T-cell (primary cell): Measurements from ENCODE around the gene ERC2. TPM values are rescaled to one million over a fixed set of nuclear protein-coding genes. Genes with fewer than 3 reads are reported as not detected.

ENCODE experiments used
- ATAC-seq, 4 experiments: fragments of 200-7000 bp in 3 of 4; fragments of 150-1000 bp in 1 of 4; cut with Tn5 transposase; replicated peaks in 1 of 4; 1 replicate in 3 of 4; 2 replicates in 1 of 4; pipeline ENCODE4 v1.10.0; 2021; ENCODE audit warnings: moderate library complexity in 3 of 4, mild to moderate bottlenecking in 2 of 4, moderate number of reproducible peaks in 1 of 4
- CTCF ChIA-PET, 2 donors: fragments of 300-600 bp; sonication (Branson Sonifier 250); formaldehyde crosslinking; loops; one replicate each; lab custom pipeline; 2022; ENCODE audit warnings: antibody characterized with exemption in 2 of 2; lab: Charles Lee
- POLR2A ChIA-PET, 2 donors: fragments of 300-600 bp; sonication (Branson Sonifier 250); formaldehyde crosslinking; loops; one replicate each; lab custom pipeline; 2022; ENCODE audit warnings: antibody characterized with exemption in 2 of 2; lab: Charles Lee
- DNase-seq, 35 experiments: peaks; one replicate each; pipeline versions ENCODE4 v3.0.0 to v3.0.0-alpha.2; 2013 to 2023
- H3K27ac ChIP-seq: one replicate; pipeline ENCODE4 v1.5.1; 2013; ENCODE audit warnings: low read length
- H3K27me3 ChIP-seq, 2 experiments: replicated peaks in 1 of 2; 1 replicate in 1 of 2; 2 replicates in 1 of 2; pipeline versions ENCODE4 v1.6.1 to v1.7.0; 2013; ENCODE audit warnings: low read length in 1 of 2, mixed read lengths in 1 of 2; ENCODE audit not compliant: control insufficient read depth in 2 of 2, insufficient read depth in 2 of 2; ENCODE audit errors: extremely low read depth in 1 of 2
- H3K36me3 ChIP-seq, 2 donors: 1 replicate in 1 of 2; 2 replicates in 1 of 2; pipeline versions ENCODE4 v1.6.1 to v1.7.0; 2013; ENCODE audit warnings: low read length in 1 of 2; ENCODE audit not compliant: control insufficient read depth in 2 of 2, insufficient read depth in 1 of 2; ENCODE audit errors: extremely low read depth in 1 of 2
- H3K4me1 ChIP-seq, 2 experiments: 1 replicate in 1 of 2; 2 replicates in 1 of 2; pipeline versions ENCODE4 v1.6.1 to v1.7.0; 2013; ENCODE audit warnings: low read length in 2 of 2, mixed read lengths in 1 of 2; ENCODE audit not compliant: insufficient read depth in 2 of 2, control insufficient read depth in 1 of 2; ENCODE audit errors: extremely low read depth in 1 of 2
- H3K4me3 ChIP-seq, 2 donors: 1 replicate in 1 of 2; 2 replicates in 1 of 2; pipeline versions ENCODE4 v1.5.1 to v1.7.0; 2013; ENCODE audit warnings: mild to moderate bottlenecking in 2 of 2, low read length in 1 of 2, moderate library complexity in 1 of 2; ENCODE audit not compliant: control insufficient read depth in 1 of 2; ENCODE audit errors: extremely low read depth in 1 of 2
- H3K9me3 ChIP-seq: 2 replicates; pipeline ENCODE4 v1.7.0; 2013
- H3K27ac Mint-ChIP-seq, 2 donors: one replicate each; pipeline ENCODE4 v1.8.0; 2020 to 2021; ENCODE audit warnings: mild to moderate bottlenecking in 2 of 2, mixed read lengths in 2 of 2
- H3K27me3 Mint-ChIP-seq, 2 donors: one replicate each; pipeline ENCODE4 v1.8.0; 2021 to 2022; ENCODE audit warnings: mixed read lengths in 2 of 2
- H3K36me3 Mint-ChIP-seq: one replicate; pipeline ENCODE4 v1.8.0; 2021; ENCODE audit warnings: mixed read lengths
- H3K4me1 Mint-ChIP-seq, 3 donors: one replicate each; pipeline ENCODE4 v1.8.0; 2020 to 2022; ENCODE audit warnings: mixed read lengths in 3 of 3, mild to moderate bottlenecking in 1 of 3
- H3K4me3 Mint-ChIP-seq, 3 donors: one replicate each; pipeline ENCODE4 v1.8.0; 2020 to 2022; ENCODE audit warnings: mild to moderate bottlenecking in 3 of 3, mixed read lengths in 3 of 3, moderate library complexity in 3 of 3
- H3K9me3 Mint-ChIP-seq, 3 donors: one replicate each; pipeline ENCODE4 v1.8.0; 2020 to 2022; ENCODE audit warnings: mixed read lengths in 3 of 3
- WGBS: methylation state at CpG from one replicate; pipeline ENCODE4 v1.1.5; 2013; ENCODE audit warnings: missing lambda C conversion rate; ENCODE audit not compliant: insufficient coverage; 5-methylcytosine and 5-hydroxymethylcytosine counted together
- total RNA-seq, 35 experiments: library from RNA in 6 of 35; stranded (reverse) in 6 of 35; fragments of 120-200 nt in 1 of 35; gene quantifications; one replicate each; pipeline versions ENCODE4 v1.2.1 to v1.2.4 and lab custom pipeline; 2013 to 2026

The ERC2 gene
- total RNA-seq, 5 donors from 2014 or later (not counting 1 experiment from before 2014, with no cell fraction given), result not detected

DNA sequence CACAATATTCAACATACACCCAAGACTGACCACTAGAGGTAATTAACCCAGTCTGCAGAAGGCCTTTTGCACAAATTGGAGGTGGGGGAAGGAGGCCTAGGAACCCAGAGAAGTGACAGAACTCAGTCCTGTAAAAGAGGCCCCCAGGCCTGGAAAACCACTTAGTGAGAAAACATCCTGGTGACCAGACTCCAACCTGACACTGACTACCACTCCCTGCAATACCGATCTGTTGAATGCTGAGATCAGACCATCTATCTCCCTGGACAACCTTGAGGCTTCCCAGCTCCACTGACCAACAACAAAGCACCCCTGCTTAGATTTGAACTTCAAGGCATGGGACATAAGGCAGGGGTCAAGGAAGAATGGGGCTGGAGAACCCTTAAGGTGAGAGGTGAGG is 719.2 kb downstream of the ERC2 start:
- no peaks in the 10 kb centered on the region for H3K36me3 Mint-ChIP-seq
- H3K9me3 Mint-ChIP-seq, result peaks cover 0 to 7% (median 6%) of the 10 kb centered on the region in 3 donors
- Histone ChIP-seq H3K4me3 (no peak overlapping the region), H3K36me3 (no peaks in the 10 kb centered on the region), H3K4me1 (no peaks in the 10 kb centered on the region), H3K27me3 (no peaks in the 10 kb centered on the region), H3K9me3 (no peaks in the 10 kb centered on the region), H3K27ac (no peak overlapping the region)
- ATAC-seq, result no peak
- H3K4me3 Mint-ChIP-seq, result no peak overlapping the region
- ChIA-PET CTCF (no interaction called here), POLR2A (no interaction called here)
- no peaks in the 10 kb centered on the region for H3K4me1 Mint-ChIP-seq
- H3K27me3 Mint-ChIP-seq, result no peaks in the 10 kb centered on the region
- no peak overlapping the region for H3K27ac Mint-ChIP-seq
- DNase-seq, result no peak
- whole genome bisulfite sequencing, result no CpG with 5 or more reads among the region's 1 CpG

DNA sequence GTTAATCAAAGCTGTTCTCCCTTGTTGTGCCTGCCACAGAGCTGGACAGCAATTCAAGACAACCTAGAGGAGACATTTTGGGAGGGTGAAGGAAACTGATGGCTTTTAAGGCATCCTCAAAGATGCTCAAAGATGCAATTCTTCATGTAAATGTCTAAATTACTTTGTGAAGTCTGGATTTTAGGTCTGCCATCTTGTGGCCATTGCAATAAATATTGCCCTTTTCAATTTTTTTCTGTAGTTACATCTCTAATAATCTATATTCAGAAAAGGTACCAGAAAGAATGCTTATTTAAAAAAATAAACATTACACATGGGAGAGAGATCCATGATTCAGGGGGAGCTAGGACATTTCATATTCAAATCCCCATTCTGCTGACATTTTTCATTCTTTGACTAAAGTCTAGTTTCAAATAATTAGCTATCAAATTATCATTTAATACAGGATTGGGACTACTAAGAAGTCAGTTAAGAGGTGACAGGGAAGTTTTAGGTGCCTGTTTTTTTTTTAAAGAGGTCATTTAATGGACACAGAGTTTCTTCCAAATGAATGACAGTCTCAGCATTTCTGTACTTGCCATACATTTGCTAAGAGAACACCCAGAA is 721.4 kb downstream of the ERC2 start:
- ChIA-PET POLR2A (no interaction called here), CTCF (no interaction called here)
- no peaks in the 10 kb centered on the region for H3K4me1 Mint-ChIP-seq

DNA sequence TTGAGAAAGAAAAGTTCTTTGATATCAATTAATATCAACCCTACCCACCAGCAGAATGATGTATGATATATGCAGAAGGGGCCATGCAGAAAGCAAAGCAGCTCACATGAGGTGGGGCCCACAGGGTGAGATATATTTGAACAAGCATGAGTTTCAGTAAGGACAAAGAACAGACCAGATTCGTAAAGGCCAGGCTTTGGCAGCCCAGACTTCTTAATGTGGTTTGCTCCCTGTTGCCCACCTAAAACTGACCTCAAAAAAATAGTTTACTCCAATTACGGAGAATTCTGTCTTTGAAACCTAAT is 725.5 kb downstream of the ERC2 start:
- H3K4me3 Mint-ChIP-seq, result no peak overlapping the region
- Histone ChIP-seq H3K27ac (no peak overlapping the region), H3K9me3 (no peaks in the 10 kb centered on the region), H3K4me1 (no peaks in the 10 kb centered on the region), H3K36me3 (no peaks in the 10 kb centered on the region), H3K4me3 (no peak overlapping the region), H3K27me3 (no peaks in the 10 kb centered on the region)
- H3K27me3 Mint-ChIP-seq, result peaks cover 0 to 3% of the 10 kb centered on the region in 2 donors
- H3K27ac Mint-ChIP-seq, result no peak overlapping the region
- H3K4me1 Mint-ChIP-seq, result no peaks in the 10 kb centered on the region
- no peak for ATAC-seq
- H3K9me3 Mint-ChIP-seq, result peaks cover 0 to 3% (median 2%) of the 10 kb centered on the region in 3 donors
- H3K36me3 Mint-ChIP-seq, result no peaks in the 10 kb centered on the region
- WGBS, result 100% methylated on average over 1 of the region's 2 CpGs
- DNase-seq, result no peak
- ChIA-PET POLR2A (no interaction called here), CTCF (interaction anchor here in 1 of 2 donors (0.6 kb wide), 1 partner anchor 507 kb away, joined by 3 read pairs; no protein-coding TSS in a partner anchor)

More for the DNA sequence above, 721.4 kb downstream of the ERC2 start:
- Histone ChIP-seq H3K27me3 (no peaks in the 10 kb centered on the region), H3K4me3 (no peak overlapping the region), H3K9me3 (no peaks in the 10 kb centered on the region), H3K36me3 (no peaks in the 10 kb centered on the region), H3K27ac (no peak overlapping the region), H3K4me1 (no peaks in the 10 kb centered on the region)
- ATAC-seq, result no peak
- Mint-ChIP-seq H3K9me3 (peaks cover 0 to 7% (median 3%) of the 10 kb centered on the region in 3 donors), H3K27me3 (no peaks in the 10 kb centered on the region), H3K27ac (no peak overlapping the region), H3K36me3 (no peaks in the 10 kb centered on the region), H3K4me3 (no peak overlapping the region)
- no peak for DNase-seq

DNA sequence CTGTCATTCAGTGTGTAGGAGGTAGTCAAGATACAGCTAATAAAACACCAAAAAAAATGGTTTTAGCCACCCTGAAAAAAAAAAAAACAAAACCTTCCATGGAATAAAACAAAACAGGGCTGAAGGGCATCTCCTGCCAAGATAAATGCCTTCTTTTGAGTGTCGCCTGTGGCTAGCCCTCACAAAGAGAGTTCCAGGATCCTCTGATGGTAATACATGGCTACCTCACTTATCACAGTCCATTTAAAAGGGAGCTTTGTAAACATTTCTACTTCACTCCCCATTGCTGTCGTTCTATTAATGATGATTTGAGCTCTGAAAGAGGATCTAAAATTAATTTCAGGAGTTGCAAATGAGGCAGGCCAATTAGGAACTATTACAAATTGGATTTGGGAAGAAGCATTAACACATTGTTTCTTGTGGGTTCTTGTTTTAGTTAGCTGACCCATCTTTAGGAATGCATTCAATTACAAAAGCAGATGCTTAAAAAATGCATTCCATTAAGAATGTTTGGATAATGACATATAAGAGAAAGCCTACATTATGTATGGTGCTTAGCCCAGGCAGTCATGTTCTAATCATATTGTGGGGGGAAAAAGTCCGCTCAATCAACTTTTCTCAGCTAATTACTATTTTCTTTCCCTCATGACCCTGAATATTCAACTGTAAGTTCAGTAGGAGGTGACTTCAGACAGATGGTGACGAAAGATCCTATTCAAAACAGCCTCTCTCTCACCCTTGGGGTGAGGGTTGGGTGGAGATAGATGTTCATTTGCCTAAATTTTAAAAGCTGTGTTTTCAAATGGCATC is 726.0 kb downstream of the ERC2 start:
- H3K27ac Mint-ChIP-seq, result no peak overlapping the region
- H3K27me3 Mint-ChIP-seq, result peaks cover 0 to 3% of the 10 kb centered on the region in 2 donors
- WGBS, result no CpG with 5 or more reads among the region's 4 CpGs
- Histone ChIP-seq H3K4me3 (no peak overlapping the region), H3K27ac (no peak overlapping the region), H3K4me1 (no peaks in the 10 kb centered on the region), H3K27me3 (no peaks in the 10 kb centered on the region), H3K36me3 (no peaks in the 10 kb centered on the region), H3K9me3 (no peaks in the 10 kb centered on the region)
- ChIA-PET POLR2A (no interaction called here), CTCF (interaction anchor here (0.6 to 0.7 kb wide), 2 partner anchors 508 to 608 kb away, joined by 3 read pairs; no protein-coding TSS in a partner anchor)
- no peak overlapping the region for H3K4me3 Mint-ChIP-seq
- no peaks in the 10 kb centered on the region for H3K4me1 Mint-ChIP-seq
- H3K36me3 Mint-ChIP-seq, result no peaks in the 10 kb centered on the region
- H3K9me3 Mint-ChIP-seq, result peaks cover 0 to 3% (median 2%) of the 10 kb centered on the region in 3 donors
- DNase-seq (no peak), ATAC-seq (no peak)

DNA sequence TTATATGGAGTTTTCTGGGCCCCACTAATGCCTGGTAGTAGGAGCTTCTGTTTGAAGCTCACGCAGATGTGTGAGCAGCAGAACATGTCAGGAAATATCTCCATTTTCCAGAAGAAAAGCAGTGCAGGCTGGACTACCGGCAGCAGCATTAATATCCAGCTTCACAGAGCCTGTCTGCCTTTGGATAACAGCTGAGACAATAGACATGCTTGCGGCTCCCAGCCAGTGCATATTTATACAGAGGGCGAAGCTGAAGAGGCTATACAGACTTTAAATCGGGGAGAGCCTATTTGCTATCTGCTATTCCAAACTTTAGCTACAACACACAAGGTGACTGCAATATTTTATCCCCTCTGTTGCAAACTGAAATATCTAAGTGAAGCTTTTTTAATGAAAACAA is 731.1 kb downstream of the ERC2 start:
- WGBS, result 83% methylated on average over 1 of the region's 5 CpGs
- CTCF ChIA-PET, result no interaction called here
- no peak overlapping the region for H3K27ac ChIP-seq
- Mint-ChIP-seq H3K27me3 (peaks cover 0 to 3% of the 10 kb centered on the region in 2 donors), H3K4me1 (no peaks in the 10 kb centered on the region), H3K27ac (no peak overlapping the region), H3K4me3 (no peak overlapping the region), H3K36me3 (no peaks in the 10 kb centered on the region), H3K9me3 (no peaks in the 10 kb centered on the region)
- ATAC-seq, result no peak
- no peaks in the 10 kb centered on the region for H3K27me3 ChIP-seq
- no peak overlapping the region for H3K4me3 ChIP-seq
- POLR2A ChIA-PET, result no interaction called here
- no peaks in the 10 kb centered on the region for H3K9me3 ChIP-seq
- DNase-seq, result no peak
- no peaks in the 10 kb centered on the region for H3K4me1 ChIP-seq
- H3K36me3 ChIP-seq, result no peaks in the 10 kb centered on the region

DNA sequence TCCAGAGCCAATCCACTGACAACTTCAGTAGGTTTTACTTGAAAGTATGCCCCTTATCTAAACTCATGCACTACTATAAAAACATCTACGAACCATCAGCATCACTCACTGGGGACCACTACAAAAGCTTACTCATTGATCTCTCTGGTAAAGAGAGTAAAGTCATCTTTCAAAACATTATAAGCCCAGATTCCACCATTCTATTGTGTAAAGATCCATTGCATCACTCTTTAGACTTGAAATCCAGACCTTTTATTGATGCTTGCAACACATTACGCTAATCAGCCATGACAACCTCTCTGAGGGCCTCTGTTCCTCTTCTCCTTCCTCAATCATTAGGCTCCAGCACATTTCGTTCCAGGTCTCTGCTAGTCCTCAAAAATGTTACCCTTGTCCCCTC is 732.3 kb downstream of the ERC2 start:
- POLR2A ChIA-PET, result no interaction called here

More for the DNA sequence above, 732.3 kb downstream of the ERC2 start:
- H3K36me3 Mint-ChIP-seq, result no peaks in the 10 kb centered on the region
- WGBS, result 77% methylated on average over 3 of the region's 3 CpGs
- ATAC-seq, result no peak
- no peak overlapping the region for H3K4me3 ChIP-seq
- H3K4me1 ChIP-seq, result no peaks in the 10 kb centered on the region
- H3K27me3 ChIP-seq, result no peaks in the 10 kb centered on the region
- CTCF ChIA-PET, result no interaction called here
- H3K4me1 Mint-ChIP-seq, result no peaks in the 10 kb centered on the region
- H3K27ac ChIP-seq, result no peak overlapping the region
- H3K9me3 Mint-ChIP-seq, result no peaks in the 10 kb centered on the region
- H3K36me3 ChIP-seq, result no peaks in the 10 kb centered on the region
- DNase-seq, result no peak
- no peaks in the 10 kb centered on the region for H3K9me3 ChIP-seq
- peaks cover 0 to 3% of the 10 kb centered on the region in 2 donors for H3K27me3 Mint-ChIP-seq
- no peak overlapping the region for H3K27ac Mint-ChIP-seq
- no peak overlapping the region for H3K4me3 Mint-ChIP-seq
